Prostate gland (tissue), 2 donors: ENCODE data around the gene ARHGEF39.

Experiments
- CTCF ChIP-seq, 4 experiments: fragments of 200-600 bp in 2 of 4; fragments of 450-650 bp in 2 of 4; sonication (generic) in 2 of 4; IDR thresholded peaks; 1 replicate in 3 of 4; 2 replicates in 1 of 4; pipeline ENCODE4 v1.5.1; 2016 to 2019; ENCODE audit warnings: antibody characterized with exemption in 4 of 4, mild to moderate bottlenecking in 2 of 4, moderate library complexity in 2 of 4
- POLR2A ChIP-seq: fragments of 450-650 bp; IDR thresholded peaks from one replicate; pipeline ENCODE4 v1.6.1; 2016; ENCODE audit warnings: antibody characterized with exemption, mild to moderate bottlenecking
- POLR2AphosphoS5 ChIP-seq: sonication (generic); formaldehyde crosslinking; IDR thresholded peaks from one replicate; pipeline ENCODE4 v1.6.1; 2017; ENCODE audit warnings: antibody characterized with exemption

- TF ChIP-seq POLR2AphosphoS5 (no peak), POLR2A (no peak), CTCF (IDR thresholded peaks at IDR 0.05) (no peak)
Measured at GRCh38 chr9:35684921-35685320, 19.9 kb upstream of the ARHGEF39 start.
